SK-N-DZ (cell line): ENCODE measurements around the gene SCO1.
A peak's percentile ranks its signal among the peaks of the same experiment; 100 is the strongest.

Experiments
- DNase-seq: peaks from one replicate; pipeline ENCODE4 v3.0.0-alpha.2; 2015; ENCODE audit warnings: low spot score

SCO1 gene

DNA sequence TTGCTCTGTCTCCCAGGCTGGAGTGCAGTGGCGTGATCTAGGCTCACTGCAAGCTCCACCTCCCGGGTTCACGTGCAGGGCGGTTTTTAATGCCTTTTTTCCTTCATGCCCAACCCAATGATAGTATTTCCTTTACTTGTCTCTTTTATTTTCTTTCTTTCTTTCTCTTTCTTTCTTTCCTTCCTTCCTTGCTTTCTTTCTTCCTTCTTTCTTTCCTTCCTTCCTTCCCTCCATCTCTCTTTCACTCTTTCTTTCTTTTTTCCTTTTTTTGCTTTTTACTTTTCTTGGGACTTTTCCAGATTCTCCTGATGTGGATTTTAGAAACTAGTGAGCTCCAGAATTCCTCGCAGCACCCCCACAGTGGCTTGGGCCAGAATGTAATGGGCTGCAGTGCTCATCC is 43.3 kb downstream of the SCO1 start:
- DNase-seq: no peak

DNA sequence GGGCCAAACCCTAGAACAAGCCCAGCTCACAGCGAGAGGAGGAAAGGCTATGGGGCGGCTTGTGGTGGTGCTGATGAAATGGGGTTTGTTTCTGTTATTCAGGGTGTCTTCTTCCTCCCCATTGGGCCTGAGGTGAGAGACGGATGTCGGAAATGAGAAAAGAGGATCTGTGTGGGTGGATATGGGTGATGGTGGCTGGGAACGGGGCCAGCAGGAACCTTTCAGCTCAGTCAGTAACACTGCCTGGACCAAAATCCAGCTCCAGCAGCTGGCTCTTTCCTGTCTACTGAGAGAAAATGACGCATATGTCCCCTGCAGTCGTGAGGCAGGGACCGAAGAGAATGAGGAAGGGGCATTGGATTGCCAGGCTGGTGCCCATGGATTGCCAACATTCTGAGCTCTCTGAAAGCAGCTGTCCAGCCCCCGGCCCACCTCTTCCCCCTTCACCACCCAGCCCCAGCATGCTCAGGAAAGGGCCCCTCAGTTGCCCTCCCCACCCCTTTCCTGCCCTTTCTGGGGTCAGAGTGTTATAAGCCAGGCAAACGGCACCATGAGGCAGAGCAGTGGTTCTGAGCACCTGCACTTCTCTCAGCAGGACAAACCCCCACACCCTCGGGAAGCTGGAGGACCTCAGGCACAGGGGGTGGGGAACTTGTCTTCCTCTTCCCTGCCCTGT is 44.2 kb downstream of the SCO1 start:
- DNase-seq: no peak

DNA sequence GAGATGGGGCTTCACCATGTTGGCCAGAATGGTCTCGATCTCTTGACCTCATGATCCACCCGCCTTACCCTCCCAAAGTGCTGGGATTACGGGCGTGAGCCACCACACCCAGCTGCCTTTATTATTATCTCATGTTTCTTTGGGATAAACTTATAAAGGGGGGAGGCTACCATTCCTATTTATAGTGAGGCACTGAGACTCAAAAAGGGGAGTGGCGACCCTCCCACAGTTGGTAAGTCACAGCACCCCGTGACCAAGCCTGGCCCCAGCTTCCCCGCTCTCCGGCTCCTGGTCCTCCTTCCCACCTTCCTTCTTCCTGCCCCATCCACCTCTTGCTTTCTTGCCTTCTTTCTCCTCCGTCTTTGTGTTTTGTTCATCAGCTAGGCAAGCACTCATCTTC is 45.4 kb downstream of the SCO1 start:
- DNase-seq: no peak

DNA sequence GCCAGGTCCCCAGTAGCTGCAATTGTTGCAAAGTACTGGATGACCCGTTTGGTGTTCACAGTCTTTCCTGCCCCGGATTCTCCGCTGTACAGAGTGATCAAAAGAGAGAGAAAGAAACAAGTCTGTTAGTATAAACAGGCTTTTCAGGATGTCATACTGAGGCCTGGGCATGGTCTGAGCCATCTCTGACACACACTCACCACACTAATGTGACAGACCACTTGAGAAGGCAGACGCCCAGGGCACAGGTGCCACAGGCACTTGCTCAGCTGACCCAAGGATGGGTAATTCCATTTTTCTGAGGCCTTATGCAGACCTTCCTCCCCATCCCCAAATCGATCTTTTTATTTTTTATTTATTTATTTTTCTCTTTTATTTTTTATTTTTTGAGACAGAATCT is 47.7 kb downstream of the SCO1 start:
- DNase-seq: no peak

GRCh38 chr17:10648956-10649355 is 48.4 kb downstream of the SCO1 start:
- DNase-seq: no peak

DNA sequence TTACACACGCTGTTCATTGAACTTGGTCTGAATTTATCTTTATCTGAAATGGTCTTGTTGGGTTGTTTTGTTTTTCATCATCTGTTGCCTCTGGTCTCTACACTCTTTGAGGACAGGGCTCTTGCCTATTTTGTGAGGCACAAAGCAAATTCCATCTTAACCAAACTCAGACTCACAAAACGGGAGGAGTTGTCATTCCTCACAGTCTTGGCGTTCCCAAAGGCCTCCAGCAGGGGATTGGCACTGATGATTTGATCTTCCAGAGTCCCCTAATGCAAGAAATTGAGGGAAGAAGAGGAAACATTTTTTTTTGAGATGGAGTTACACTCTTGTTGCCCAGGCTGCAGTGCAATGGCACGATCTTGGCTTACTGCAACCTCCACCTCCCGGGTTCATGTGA is 49.0 kb downstream of the SCO1 start:
- DNase-seq: no peak

DNA sequence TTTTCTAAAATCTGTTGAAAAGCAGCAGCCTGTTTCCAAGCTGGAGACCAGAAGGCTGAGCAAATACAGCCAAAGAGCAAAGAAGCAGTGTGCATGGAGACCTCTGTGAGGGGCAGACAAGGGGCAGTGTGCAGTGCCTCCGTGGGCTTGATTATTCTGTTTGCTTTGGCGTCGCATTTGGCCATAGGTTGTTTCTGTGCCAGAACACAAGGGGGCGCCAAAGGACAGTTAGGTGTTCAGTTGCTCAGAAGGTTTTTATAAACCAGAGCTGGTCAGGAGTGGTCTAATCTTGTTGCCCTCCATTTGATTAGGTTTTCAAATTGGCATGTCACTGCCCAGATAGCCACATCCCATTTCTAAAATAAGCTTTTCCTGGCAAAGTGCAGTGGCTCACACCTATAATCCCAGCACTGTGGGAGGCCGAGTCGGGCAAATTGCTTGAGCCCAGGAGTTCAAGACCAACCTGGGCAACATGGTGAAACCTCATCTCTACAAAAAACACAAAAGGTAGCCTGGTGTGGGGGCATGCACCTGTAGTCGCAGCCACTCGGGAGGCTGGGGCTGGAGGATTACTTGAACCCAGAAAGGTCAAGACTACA is 50.8 kb downstream of the SCO1 start:
- DNase-seq: peak; percentile 70

DNA sequence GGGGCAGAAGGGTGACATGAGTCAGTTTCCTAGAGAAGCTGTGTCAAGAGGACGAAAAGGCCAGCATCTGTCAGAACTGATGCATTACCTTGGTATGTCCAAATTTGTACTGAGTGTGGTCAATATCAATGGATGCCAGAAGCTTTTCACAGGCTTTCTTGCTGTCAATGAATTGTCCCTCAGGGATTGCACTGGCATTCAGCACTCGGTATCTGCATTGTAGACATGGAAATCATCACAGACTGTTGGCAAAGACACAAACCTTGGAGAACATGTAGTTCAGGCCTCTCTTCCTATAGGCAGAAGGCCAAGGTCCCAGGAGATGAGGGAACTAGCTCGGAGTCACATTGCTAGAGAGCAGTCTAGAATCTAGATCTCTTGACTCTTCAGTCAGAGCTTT is 56.9 kb downstream of the SCO1 start:
- DNase-seq: no peak

- DNase-seq: no peak
Measured at GRCh38 chr17:10638151-10638550, 59.2 kb downstream of the SCO1 start.

DNA sequence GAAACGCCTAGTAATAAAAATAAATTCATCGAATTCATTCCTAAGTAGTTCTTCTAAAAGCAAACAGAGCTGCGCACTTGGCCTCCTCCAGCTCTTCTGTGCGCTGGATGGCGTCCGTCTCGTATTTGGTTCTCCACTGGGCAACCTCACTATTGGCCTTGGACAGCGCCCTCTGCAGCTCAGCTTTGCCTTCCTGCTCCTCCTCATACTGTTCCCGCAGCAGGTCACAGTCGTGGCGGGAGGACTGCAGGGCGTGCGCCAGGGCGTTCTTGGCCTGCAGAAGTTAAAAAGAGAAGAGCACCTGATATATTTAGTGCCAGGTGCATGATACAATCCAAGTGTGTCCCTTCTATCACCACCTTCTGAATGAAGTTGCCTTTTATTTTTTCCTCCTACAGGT is 62.0 kb downstream of the SCO1 start:
- DNase-seq: no peak

DNA sequence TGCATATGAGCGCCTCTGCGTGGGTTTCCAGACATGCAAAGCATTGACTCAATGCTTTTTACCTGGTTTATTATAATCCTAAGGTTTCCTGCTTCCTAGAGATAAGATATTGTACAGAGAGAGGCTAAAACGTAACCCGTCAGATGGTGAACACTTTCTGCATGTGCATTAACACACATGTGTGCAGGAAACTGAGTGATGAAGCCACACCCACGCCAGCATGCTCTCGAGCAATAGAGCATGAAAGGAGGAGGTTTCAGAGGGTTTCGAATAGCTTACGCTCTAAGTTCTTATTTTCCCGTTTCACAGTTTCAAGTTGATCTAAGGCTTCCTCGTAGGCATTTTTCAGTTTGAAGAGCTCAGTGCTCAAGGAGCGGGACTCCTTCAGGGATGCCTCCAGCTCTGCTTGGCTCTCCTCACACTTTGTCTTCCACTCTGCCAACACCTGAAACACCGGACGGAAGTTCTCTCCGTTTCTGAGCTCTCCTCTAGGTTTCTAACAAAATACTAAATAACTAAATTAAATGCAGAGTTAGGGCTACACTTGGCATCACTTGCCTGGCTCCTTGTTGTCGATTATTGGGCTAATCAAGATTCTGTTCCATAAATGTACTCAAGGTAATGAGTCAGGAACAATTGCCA is 63.5 kb downstream of the SCO1 start:
- DNase-seq: no peak

DNA sequence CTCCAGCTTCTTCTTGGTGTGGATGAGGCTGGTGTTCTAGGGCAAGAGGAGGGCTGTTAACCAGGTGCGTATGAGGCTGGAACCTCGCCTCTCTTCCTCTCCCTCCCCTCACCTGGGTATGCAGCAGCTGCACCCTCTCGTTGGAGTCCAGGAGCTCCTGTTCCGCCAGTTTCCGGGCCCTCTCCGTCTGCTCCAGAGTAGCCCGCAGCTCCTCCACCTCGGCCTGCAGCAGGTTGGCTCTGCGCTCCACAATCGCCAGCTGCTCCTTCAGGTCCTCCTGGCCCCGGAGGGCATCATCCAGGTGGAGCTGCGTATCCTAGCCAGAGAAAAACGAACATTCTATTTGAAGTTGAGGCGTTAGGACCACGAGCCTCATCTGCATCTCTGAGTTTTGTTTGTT is 65.6 kb downstream of the SCO1 start:
- DNase-seq: no peak

GRCh38 chr17:10631048-10631700 is 66.2 kb downstream of the SCO1 start:
- DNase-seq: peak; percentile 29

- DNase-seq: no peak
Measured at GRCh38 chr17:10629706-10630105, 67.6 kb downstream of the SCO1 start.

DNA sequence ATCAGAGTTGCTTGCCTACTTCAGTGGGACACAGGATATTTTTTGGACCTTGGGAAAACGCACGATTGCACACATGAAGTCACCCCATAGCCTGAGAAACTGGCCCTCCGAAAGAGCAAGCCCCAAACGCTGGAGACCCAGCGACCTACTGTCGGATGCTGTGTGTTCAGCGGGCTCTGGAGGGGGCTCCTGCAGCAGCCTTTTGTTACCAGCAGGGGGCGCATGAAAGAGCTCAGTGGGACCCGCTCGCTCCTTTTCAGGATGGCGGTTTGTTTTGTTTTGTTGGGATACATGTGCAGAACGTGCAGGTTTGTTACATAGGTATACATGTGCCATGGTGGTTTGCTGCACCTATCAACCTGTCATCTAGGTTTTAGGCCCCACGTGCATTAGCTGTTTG is 68.6 kb downstream of the SCO1 start:
- DNase-seq: no peak

DNA sequence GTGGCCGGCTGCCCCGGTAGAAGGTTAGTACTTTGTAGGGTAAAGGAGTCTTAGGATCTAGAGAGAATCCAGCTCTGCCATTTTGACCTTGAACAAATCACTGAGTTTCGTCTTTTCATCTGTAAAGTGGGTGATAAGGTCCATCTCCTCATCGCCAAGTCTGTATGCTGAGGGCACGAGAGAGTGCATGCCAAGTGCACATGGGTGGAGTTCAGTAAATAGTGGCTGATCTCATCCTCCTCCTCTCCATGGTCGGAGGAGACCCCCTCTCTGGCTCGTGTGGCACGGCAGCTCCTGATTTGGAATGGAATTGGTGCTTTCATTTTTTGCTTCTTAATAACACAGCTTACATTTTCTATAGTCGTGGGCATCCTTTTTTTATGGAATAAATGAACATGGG is 70.9 kb downstream of the SCO1 start:
- no peak for DNase-seq

- DNase-seq: no peak
Measured at GRCh38 chr17:10624969-10625368, 72.4 kb downstream of the SCO1 start.

DNA sequence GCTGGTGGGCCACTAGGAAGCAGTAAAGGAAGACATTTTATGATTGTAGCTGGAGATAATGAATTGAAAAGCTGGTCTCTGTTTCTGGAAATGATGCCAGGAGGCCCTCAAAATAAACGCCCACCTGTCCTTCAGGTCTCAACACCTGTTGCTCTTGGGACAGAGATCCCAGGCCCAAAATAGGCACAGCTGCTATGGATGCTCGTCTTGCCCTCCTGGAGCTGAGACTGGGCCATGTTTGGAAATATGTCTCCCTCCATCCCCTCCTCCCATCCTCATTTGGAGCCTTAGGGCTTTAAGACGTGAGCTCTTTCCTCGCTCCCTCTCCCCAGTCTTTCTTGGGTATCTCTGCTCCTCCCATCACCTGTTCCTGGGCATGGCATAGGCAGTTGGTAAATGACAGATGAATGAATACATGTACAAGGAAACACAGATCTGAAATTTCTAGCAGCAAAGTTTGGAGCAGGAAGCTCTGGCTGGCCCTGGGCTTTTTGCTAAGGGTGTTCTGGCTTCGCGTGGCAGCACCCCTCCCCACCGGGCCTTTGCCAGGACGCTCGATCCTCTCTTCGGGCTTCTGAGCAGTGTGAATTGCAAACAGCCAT is 73.5 kb downstream of the SCO1 start:
- no peak for DNase-seq

DNA sequence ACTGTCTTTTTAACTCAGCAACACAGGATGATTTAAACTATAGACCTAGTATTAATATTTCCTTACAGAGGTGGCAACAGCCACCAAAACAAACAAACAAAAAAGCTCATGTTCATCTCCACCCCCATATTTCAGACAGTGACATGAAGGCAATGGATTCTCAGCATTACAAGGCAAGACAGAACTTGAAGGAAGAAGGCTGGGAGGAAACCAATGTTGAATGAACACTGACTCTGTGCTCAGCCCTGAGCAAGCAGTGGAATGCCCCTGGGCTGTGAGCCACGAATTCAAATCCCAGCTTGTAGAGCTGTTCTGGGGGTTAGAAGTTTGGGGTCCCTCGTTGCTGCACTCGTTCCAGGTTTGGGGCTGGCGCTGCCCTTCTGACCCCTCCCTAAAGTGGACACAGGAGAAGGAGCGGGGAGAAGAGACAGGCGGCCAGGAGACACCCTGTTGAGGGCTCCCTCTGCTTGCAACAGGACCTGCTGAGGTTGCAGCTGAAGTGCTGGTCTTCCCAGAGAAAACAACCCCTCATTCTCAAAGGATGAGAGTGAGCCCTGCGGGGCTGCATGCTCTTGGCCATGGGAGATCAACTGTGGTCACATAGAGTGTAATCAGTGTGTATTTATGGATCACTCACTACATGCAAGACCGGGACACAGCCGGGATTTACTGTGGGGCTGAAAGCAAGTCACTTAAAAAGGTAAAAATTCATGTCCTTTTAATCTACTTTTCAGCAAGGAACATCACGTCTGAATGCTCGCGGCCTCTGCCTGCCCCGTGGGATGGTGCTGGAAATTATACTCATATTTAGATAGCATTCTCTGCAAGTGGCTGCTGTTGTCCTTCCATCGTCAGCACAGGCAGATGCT is 74.5 kb downstream of the SCO1 start:
- no peak for DNase-seq
